ENCODE measurements around the gene FOXO1.
"Not testable (repeated sequence)": the region's sequence is repeated elsewhere in the genome, so short reads cannot be mapped to it uniquely, and the experiment has no call there.

The FOXO1 gene

DNA sequence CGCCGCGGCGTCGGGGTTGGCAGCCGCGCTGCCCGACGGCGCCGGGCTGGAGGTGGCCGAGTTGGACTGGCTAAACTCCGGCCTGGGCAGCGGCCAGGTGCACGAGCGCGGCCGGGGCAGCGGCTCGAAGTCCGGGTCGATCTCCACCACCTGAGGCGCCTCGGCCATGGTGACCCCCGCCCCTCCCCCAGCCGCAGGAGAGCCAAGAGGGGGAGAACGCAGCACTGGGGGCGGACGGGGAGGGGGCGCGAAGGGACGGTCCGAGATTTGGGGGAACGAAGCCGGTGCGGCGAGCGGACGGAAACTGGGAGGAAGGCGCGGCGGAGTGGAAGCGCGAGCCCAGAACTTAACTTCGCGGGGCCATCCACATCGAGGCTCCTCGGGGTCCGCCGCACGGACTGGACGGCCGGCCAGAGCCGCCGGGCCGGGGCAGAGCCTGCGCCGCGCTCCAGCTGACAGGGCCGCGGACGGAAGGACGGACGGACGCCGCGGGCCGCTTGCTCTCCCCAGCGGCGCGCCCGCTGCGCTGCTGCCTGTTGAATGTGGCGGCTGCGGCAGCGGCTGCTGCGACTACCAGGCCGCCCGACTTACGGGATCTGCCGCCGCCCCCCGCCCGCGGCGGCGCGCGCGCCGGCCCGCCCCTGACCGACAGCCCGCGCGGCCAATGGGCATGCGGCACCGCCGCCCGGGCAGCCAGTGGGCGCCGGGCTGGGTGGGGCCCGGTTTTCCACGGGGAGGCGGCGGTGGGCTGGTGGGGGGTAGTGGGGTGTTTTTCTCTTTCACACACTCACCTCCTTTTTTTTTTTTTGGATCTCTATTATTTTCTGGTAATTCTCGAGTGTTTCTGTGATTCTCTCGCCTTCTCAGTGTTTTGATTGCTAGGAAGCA lies at the start of gene FOXO1:
Gene FOXO1 (minus strand): TSS at position 597 of the 888 bp plus-strand sequence. CDS start 429 bp downstream, at position 168.
- peak; percentile 81 to 83 (median 82) for DNase-seq (ENCODE audit: low read depth in 3 of 3)

DNA sequence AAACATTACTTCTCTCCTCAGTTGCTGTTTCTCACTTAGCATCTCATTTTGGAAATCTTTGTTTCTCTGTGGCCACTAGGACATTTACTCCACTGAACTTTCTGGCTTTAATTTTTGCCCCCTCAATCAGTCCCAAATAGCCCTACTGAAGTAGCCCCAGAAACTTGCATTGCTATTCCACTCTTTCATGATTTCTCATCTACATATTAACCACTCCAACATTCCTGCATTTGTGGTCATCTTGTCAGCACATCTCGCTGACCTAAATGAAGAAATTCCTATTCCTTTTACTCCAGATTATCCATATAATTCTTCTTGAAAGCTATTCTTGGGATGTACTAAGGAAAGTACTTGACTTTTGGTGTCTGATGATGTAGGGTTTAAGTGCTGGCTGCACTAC lies 48.0 kb upstream of the FOXO1 start:
- DNase-seq (ENCODE audit: low read depth in 3 of 3), result not testable (repeated sequence)

DNA sequence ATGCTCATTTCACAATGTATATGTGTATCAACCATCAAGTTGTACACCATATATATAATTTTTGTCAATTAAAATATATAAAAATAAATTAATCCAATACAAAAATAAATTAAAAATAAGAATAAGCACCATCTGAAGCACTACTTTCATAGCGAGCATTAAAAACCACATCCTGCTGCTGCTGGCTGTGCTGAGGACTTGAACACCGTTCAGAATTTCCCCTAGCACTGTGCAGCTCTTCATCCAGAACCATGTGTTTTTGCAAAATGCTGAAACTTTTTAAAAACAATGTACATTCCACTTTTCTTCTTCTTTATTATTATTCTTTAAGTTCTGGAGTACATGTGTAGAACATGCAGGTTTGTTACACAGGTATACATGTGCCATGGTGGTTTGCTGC lies 40.0 kb upstream of the FOXO1 start:
- DNase-seq (ENCODE audit: low read depth in 3 of 3), result no peak

DNA sequence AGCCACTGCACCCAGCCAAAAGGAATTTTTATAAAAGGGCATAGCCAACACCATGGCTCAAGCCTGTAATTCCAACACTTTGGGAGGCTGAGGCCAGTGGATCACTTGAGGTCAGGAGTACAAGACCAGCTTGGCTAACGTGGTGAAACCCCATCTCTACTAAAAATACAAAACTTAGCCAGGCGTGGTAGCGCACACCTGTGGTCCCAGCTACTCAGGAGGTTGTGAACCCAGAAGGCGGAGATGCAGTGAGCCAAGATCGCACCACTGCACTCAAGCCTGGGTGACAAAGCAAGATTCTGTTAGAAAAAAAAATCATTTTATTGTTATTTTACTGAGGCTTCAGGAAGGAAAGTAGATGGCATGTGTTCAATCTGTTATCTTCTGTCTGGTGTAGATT lies 31.3 kb upstream of the FOXO1 start:
- no peak for DNase-seq (ENCODE audit: low read depth in 3 of 3)

DNA sequence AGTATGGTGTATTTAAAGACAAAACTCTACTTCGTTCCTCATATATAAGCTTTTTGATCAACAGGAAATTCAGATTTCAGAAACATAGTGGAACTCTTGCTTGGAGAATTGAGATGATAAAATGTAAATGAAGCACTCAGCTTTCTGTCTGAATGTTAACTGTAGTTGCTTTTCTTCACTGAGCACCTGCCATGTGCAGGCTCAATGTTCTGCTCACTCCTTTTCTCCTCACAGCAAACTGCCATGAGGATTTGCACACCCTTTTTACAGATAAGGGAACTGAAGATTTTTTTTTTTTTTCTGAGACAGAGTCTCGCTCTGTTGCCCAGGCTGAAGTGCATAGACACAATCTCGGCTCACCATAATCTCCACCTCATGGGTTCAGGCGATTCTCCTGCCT lies 28.0 kb upstream of the FOXO1 start:
- no peak for DNase-seq (ENCODE audit: low read depth in 3 of 3)

DNA sequence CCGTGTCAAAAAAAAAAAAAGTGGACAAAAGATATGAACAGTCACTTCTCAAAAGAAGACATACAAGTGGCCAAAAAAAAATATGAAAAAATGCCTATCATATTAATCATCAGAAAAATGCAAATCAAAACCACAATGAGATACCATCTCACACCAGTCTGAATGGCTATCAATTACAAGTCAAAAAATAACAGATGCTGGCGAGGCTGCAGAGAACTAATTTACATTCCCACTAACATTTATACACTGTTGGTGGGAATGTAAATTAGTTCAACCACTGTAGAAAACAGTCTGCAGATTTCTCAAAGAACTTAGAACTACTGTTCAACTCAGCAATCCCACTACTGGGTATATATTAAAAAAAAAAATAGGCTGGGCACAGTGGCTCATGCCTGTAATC lies 26.5 kb upstream of the FOXO1 start:
- no peak for DNase-seq (ENCODE audit: low read depth in 3 of 3)

DNA sequence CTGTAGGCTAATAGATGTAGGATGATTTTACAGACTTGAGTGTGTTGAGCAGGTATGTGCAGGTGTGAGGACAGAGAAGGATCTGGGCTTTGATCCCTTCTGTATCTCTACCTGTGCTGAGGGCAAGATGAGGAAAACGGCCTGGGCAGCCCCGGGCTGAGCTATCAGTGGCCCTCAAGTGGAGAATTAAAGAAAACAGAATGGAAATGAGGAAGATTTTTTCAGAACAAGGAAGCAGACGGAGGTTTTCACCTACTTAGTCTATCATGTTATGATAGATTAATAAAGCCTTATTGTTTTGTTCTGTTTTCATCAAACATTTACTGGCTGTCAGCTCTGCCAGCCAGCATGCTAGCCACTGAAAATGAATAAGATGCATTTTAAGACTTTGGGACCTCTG lies 22.3 kb upstream of the FOXO1 start:
- no peak for DNase-seq (ENCODE audit: low read depth in 3 of 3)

DNA sequence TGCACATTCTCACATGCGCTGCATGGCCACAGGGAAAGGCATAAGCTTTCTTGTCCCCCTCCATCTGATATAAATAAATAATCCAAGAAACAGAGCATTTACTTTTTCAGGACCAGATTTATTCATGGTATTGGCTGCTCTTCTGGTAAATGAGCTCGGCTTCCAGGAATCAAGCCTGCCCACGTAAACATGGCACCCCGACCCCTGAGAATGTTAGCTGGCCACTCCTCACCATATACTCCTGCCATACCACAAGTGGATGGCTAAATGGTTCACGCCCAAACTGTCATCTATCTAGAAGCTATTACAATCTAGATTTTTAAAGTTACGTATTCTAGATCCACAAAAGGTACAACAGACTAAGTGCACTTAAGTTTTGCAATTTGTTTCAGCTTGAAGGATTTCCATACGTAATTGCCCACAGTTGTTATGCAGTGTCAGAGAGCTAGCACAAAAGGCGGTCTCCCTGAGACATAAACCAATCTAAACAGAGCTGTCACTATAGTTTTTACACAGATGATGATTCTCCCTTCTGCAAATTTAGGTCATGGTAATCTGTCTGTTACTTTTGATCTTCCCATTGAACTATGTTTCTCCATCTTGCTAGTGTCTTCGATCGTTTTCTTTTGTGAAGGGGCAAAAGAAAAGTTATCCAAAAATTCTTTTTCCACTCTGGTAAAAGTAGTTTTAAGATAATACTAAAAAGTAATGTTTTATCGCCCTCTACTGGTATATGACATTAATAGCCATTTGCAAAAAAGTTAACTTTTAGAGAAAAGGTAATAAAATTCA lies 16.2 kb upstream of the FOXO1 start:
- DNase-seq (ENCODE audit: low read depth in 3 of 3), result no peak

DNA sequence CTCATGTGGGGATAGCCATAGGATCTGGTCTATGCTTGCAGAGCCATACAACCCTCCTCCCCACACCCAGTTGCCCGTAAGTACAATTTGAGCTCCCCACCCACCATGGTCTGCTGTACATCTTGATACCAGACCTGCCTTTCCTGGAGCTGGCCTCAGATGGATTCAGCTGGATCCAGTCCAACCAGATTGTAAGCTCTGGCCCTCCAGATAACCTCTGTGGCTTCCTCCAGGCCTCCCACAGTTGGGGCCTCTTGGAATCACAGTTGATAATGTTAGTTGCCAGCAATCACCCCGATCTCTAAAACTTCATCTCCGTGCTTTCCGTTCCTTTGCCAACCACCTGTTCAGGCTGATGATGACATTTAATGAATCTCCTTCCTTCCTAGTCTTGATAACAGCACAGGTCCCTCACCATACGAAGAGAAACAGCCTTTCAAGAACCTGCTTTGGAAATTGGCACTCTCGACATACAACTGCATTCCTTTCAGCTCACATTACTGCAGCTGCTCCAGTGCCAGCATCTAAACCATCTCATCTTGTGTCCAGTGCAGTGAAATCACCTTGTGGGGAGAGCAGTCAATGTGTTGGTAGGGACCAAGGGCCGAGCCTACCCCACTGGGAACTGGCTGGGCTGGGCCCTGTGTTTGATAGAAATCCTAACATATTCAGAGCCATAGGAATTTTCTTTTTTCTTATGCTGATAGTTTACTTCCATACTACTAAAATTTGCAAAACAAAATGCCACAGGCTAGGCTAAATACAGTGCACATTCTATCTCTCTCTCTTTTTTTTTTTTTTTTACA lies 15.1 kb upstream of the FOXO1 start:
- DNase-seq (ENCODE audit: low read depth in 3 of 3), result no peak

DNA sequence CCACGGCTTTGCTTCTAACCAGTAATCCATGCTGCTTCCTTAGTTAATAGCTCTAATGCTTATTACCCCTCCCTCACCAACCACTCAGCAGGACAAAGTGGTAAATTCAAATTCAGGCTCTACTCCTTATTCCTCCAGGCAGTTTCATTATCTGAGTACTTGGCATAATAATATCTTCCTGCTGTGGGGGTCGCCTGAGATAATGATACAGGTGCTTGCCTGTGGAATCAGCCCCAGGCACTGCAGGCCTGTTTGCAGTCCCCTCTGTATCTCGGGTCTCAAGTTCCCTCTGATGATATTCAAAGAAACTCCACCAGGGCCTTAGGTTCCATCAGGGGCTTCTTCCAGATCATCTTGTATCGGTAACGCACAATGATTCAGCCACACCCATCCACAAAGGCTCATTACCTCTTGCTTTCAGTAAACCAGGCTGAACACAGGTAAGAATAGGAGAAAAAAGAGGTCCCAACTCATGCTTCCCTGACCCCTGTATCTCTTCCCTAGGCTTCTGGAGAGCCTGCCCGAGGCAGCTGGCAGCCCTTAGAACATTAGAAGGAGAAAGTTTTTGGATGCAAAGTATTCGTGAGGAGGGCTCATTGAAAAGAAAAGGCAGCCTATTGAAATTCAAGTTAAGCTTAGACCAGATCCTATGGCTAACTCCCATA lies 14.3 kb upstream of the FOXO1 start:
- DNase-seq (ENCODE audit: low read depth in 3 of 3), result no peak

DNA sequence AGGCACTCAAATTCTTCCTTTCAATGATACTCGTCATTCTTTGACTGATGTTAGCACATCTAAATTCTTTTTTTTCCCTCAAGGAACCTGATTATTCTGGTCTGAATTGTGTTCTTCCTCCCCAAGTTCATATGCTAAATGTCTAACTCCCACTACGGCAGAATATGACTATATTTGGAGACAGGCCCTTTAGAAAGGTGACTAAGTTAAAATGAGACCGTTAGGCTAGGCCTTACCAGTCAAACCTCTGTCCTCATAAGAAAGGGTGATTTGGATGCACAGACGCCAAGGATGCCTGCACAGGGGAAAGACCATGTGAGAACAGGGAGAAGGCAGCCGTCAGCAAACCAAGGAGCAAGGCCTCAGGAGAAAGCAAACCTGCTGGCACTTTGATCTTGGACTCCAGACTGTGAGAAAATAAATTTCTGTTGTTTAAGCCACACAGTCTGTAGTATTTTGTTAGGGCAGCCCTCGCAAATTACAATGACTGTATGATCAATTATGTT lies 13.1 kb upstream of the FOXO1 start:
- DNase-seq (ENCODE audit: low read depth in 3 of 3), result no peak

DNA sequence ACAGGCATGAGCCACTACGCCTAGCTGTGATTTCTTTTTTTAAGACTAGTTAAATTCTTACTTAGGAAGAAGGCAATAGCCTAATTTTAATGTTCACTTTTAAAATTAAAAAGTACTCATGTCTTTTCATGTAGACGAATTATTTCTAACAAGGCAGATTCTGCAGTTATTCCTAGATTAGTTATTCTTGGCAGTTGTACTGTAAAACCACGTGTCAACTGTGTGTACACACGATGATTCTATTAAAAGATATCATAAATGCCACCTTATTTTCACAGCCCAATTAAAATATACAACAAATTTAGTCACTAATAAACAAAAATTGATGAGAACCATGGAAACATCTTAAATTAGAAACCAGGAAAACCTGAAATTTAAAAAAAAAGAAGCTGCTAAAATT lies 10.6 kb upstream of the FOXO1 start:
- DNase-seq (ENCODE audit: low read depth in 3 of 3), result no peak

DNA sequence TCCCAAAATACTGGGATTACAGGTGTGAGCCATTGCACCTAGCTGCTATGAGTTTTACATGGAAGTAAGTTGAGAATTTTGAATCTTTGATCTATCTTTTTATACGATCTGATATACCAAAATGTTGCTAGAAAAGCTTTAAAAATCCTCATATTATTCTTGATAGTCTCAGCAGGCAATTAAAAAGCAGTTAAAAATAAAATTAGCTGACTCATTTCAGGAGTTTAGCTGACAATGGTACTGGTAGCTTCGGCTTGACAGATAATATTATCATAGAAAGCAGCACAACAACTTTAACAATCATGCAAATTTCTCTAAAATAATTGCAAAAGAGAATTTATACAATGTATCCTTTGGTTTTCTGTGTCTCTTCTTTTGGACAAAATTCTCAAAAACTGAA lies 9.6 kb upstream of the FOXO1 start:
- DNase-seq (ENCODE audit: low read depth in 3 of 3), result no peak

DNA sequence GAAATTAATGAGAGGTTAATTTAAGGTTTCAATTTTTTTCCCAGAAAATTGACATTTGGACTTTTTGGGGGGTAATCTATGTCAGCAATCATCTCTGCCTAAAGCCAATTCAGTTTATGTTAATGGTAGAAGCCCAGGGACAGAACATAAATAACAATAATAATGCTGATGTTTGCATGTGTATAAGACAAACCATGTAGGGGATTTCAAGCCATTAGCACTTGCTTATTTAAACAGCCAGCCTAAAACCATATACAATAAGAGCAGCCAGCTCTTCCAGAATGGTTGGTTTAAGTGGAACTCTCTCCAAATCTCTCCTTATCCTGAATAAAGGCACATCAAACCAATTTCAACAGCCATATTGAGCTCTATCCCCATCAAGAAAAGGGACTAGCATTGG lies 7.0 kb upstream of the FOXO1 start:
- DNase-seq (ENCODE audit: low read depth in 3 of 3), result no peak

DNA sequence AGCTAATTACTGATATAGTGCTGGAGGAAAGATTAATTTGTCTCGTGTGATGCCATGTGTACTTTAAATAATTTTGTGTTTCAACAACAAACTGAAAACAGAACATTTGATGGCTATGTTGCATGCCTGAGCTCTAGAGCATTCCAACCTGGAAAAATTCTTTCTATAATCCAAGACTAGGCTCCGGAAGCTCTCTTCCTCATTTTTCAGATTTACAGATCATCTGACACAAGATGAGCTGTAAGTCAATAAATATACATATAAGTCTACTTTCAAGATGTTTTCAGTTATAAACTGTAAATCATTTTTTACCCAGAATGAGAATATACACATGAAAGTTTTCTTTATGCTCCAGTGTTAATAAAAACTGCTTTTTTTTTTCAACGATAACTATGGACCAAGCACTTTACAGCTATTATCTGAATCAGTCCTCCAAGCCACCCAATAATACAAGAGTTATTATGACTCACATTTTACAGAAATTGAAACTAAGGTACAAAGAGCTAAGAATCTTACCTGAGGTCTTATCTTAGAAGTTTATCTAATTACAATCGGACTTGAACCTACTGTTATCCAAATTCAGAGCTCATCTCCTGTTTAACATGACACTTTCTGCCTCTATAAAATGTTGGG lies 6.4 kb upstream of the FOXO1 start:
- no peak for DNase-seq (ENCODE audit: low read depth in 3 of 3)

DNA sequence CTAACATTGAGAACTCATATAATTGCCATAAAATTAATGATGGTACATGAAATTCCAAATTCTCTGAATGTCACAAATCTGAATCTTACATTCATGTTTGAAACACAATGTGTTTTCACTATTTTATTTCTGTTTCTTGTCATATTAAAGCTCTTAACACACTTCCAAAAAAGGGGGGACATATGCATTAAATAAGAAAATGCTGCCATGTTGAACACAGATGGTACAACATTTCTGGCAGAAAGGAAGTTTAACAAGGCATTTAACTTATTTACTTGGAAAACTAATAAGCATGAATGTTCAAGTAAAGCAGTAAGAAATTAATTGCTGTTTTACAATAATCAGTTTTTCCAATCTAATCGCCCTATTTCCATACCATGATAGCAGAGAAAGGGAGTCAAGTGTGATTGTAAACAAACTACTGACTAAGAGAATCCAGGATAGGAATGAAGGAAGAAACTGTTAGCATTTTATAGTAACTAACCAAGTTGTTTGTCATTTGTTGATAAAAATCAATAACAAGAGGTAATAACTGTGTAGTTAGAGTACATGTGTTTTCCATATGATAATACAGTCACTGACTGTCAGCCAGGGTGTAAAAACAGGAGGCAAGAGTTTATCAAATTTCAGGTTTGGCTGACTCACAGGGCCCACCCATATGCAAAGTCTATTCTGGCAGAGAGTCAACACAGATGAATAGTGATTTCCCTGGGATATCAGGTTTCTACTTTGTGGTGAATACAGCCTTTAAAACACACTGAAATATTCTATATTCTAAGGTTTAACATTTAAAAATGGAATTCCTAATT lies 5.7 kb upstream of the FOXO1 start:
- no peak for DNase-seq (ENCODE audit: low read depth in 3 of 3)

DNA sequence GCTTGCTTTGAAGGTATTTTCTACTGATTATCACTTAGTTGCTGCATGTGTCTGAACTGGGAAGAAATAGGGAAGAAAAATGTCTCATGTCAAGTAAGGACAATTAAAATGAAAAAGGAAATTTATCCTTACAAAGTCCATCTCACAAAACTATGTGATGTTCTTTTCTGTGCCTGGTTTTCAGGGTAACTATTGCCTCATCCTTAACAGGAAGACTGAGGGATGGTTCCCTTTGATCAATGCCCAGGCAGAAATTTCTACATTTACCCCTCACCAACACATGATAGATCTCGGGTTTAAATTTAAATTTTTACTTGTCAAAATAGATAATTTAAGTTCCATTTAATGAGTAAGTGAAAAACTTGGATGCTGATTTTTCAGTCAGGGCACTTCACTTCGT lies 3.9 kb upstream of the FOXO1 start:
- no peak for DNase-seq (ENCODE audit: low read depth in 3 of 3)

DNA sequence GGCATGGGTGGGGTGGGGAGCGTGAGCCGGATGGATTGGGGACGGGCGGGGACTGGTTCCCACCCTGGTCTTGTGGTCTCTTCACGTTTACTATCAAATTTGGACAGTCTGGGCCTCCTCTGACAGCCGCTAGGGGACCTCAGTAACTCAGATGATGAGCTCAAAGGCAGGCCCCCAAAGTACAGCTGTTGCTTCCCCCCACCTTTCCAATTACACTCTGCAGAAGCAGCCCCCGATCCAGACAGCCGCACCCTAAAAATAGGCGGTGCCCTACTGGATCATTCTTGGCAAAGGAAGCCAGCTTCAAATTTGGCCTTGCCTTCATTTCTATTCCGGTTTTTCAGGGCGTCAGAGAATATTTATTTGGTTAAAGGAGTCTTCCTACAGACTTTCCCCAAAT lies 1.9 kb upstream of the FOXO1 start:
- no peak for DNase-seq (ENCODE audit: low read depth in 3 of 3)

DNA sequence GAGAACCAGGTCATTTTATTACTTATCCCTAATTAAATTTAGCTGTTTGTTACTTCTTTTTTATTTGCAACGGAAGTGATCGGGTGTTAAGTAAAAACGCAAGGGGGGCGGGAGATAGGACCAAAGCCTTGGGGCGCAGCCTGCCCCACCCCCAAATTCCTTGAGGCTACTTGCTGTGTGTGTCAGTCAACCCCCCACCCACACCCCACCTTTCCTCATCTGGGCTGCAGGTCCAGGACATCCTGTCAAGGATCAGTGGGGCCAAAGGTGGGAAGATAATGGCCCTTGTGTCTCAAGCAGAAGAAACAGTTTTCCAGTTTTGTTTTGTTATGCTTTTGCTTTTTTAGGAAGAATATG lies 1.2 kb upstream of the FOXO1 start:
- no peak for DNase-seq (ENCODE audit: low read depth in 3 of 3)

DNA sequence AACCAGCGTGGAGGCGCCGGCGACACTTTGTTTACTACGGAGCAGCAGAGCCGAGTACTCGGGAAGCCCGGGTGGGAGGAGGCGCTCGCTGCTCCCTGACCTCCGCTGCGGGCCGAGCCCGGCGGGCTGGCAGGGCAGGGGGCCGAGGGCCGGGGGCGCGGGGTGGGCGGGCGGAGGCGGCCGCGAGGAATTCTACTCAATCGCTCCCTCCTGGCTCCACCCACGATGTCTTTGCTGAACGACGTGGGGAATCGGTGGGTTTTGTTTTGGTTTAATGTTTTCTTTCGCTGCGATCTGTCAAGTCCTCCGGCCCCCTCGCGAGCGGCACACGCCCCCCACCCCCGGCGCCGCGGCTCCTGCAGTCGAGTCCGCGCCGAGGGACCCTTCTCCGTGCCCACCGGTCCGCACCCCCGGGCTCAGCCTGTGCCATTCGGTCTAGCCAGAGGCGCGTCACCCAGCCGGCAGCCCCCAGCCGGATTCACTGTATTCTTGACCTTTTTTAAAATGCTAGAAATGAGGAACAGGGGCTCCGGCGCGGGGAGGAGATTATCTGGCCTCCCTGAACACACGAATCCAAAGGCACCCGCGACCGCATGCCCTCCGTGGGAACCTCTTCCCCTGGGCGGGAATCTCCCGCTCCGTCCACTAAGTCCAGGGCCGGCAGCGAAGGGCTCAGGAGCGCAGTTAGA lies 636 bp upstream of the FOXO1 start:
- peak in 1 of 3 experiments; percentile 10 for DNase-seq (ENCODE audit: low read depth in 3 of 3)

Measured in stimulated activated CD4-positive, alpha-beta T cell treated with anti-CD3 and anti-CD28 coated beads, TNF-alpha, amount 100 ng/mL, for 4 hours (primary cell).